SJSA1 (cell line): Measurements from ENCODE around the gene ENG. TPM values are rescaled to one million over a fixed set of nuclear protein-coding genes. Genes with fewer than 3 reads are reported as not detected.
"Not testable (repeated sequence)": the region's sequence is repeated elsewhere in the genome, so short reads cannot be mapped to it uniquely, and the experiment has no call there.

Experiments used
- DNase-seq, 2 experiments: peaks; one replicate each; pipeline ENCODE4 v3.0.0-alpha.2; 2015 to 2020; ENCODE audit warnings: low spot score in 2 of 2, low read depth in 1 of 2
- H3K27ac ChIP-seq: fragments of 250-450 bp; sonication (Bioruptor Pico); 2 replicates; pipeline ENCODE4 v1.5.1; 2020; ENCODE audit warnings: mild to moderate bottlenecking, moderate library complexity
- H3K27me3 ChIP-seq: fragments of 250-450 bp; sonication (Bioruptor Pico); replicated peaks from 2 replicates; pipeline ENCODE4 v1.5.1; 2020; ENCODE audit warnings: mild to moderate bottlenecking, moderate library complexity
- H3K36me3 ChIP-seq: fragments of 250-450 bp; sonication (Bioruptor Pico); 2 replicates; pipeline ENCODE4 v1.5.1; 2020; ENCODE audit warnings: mild to moderate bottlenecking
- H3K4me1 ChIP-seq: fragments of 250-450 bp; sonication (Bioruptor Pico); replicated peaks from 2 replicates; pipeline ENCODE4 v1.6.1; 2021; ENCODE audit warnings: mild to moderate bottlenecking
- H3K4me3 ChIP-seq: fragments of 250-450 bp; sonication (Bioruptor Pico); 2 replicates; pipeline ENCODE4 v1.5.1; 2020; ENCODE audit warnings: mild to moderate bottlenecking
- H3K9me3 ChIP-seq: fragments of 250-450 bp; sonication (Bioruptor Pico); replicated peaks from 2 replicates; pipeline ENCODE4 v1.5.1; 2020; ENCODE audit warnings: mild to moderate bottlenecking
- total RNA-seq: library from RNA; depleted of rRNA; stranded (reverse); fragments of >200 nt; shearing (Covaris generic); gene quantifications from 2 replicates; pipeline ENCODE4 v1.2.3, GENCODE V29; 2014

ENG gene
- total RNA-seq, 1 experiment from 2014 or later: 8.7 TPM

GRCh38 chr9:127785933-127786772 lies 68.3 kb downstream of the ENG start, which contains the start of gene CDK9:
TSS of gene CDK9 (plus strand) at chr9:127786034. CDS start at chr9:127786149, 115 bp downstream.
- H3K9me3 ChIP-seq: no peaks in the 10 kb centered on the region
- DNase-seq: peak; percentile 84 to 89
- peaks cover 8% of the 10 kb centered on the region for H3K4me1 ChIP-seq
- peak within 1 kb of the TSS; percentile 83 for H3K27ac ChIP-seq
- H3K4me3 ChIP-seq: peak within 1 kb of the TSS; percentile 99
- no peaks in the 10 kb centered on the region for H3K27me3 ChIP-seq
- H3K36me3 ChIP-seq: peaks cover 54% of the 10 kb centered on the region

- peak; percentile 81 to 83 for DNase-seq
- Histone ChIP-seq H3K36me3 (peaks cover 45% of the 10 kb centered on the region), H3K27me3 (no peaks in the 10 kb centered on the region), H3K4me1 (peaks cover 8% of the 10 kb centered on the region), H3K27ac (no peak overlapping the region; the same call in 1 of the 2 replicates), H3K9me3 (no peaks in the 10 kb centered on the region), H3K4me3 (peak overlapping the region; percentile 99)
These were observed 69.2 kb downstream of the ENG start for GRCh38 chr9:127785023-127785932.

GRCh38 chr9:127783111-127784008 lies 71.1 kb downstream of the ENG start:
- Histone ChIP-seq H3K36me3 (peaks cover 26% of the 10 kb centered on the region), H3K27me3 (no peaks in the 10 kb centered on the region), H3K4me1 (peaks cover 8% of the 10 kb centered on the region), H3K4me3 (no peak overlapping the region), H3K9me3 (no peaks in the 10 kb centered on the region), H3K27ac (no peak overlapping the region)
- no peak for DNase-seq

GRCh38 chr9:127781806-127782205 lies 72.7 kb downstream of the ENG start:
- DNase-seq: no peak
- Histone ChIP-seq H3K9me3 (no peaks in the 10 kb centered on the region), H3K27ac (no peak overlapping the region), H3K36me3 (peaks cover 10% of the 10 kb centered on the region), H3K27me3 (no peaks in the 10 kb centered on the region), H3K4me1 (peaks cover 4% of the 10 kb centered on the region; the same call in 1 of the 2 replicates), H3K4me3 (no peak overlapping the region)

GRCh38 chr9:127780909-127781308 lies 73.5 kb downstream of the ENG start:
- DNase-seq, H3K36me3 ChIP-seq, H3K27ac ChIP-seq, H3K27me3 ChIP-seq, H3K9me3 ChIP-seq, H3K4me1 ChIP-seq, H3K4me3 ChIP-seq: not testable (repeated sequence)

- no peaks in the 10 kb centered on the region for H3K9me3 ChIP-seq
- no peak for DNase-seq
- H3K36me3 ChIP-seq: no peaks in the 10 kb centered on the region
- H3K27me3 ChIP-seq: no peaks in the 10 kb centered on the region
- no peak overlapping the region for H3K4me3 ChIP-seq
- H3K4me1 ChIP-seq: peaks cover 4% of the 10 kb centered on the region; the same call in 1 of the 2 replicates
- no peak overlapping the region for H3K27ac ChIP-seq
These were observed 74.2 kb downstream of the ENG start for GRCh38 chr9:127780126-127780885.

GRCh38 chr9:127779136-127779981 lies 75.1 kb downstream of the ENG start:
- no peaks in the 10 kb centered on the region for H3K27me3 ChIP-seq
- H3K4me1 ChIP-seq: no peaks in the 10 kb centered on the region
- no peak overlapping the region for H3K27ac ChIP-seq
- H3K36me3 ChIP-seq: no peaks in the 10 kb centered on the region
- H3K4me3 ChIP-seq: no peak overlapping the region
- DNase-seq: no peak
- H3K9me3 ChIP-seq: no peaks in the 10 kb centered on the region

- H3K36me3 ChIP-seq: no peaks in the 10 kb centered on the region
- no peak within 1 kb of the TSS for H3K27ac ChIP-seq
- no peak for DNase-seq
- H3K9me3 ChIP-seq: no peaks in the 10 kb centered on the region
- H3K27me3 ChIP-seq: no peaks in the 10 kb centered on the region
- no peak within 1 kb of the TSS for H3K4me3 ChIP-seq
- no peaks in the 10 kb centered on the region for H3K4me1 ChIP-seq
These were observed 76.0 kb downstream of the ENG start, which contains the start of gene SH2D3C for GRCh38 chr9:127778280-127779135. TSS of gene SH2D3C (minus strand) at chr9:127778666. CDS start at chr9:127778627, 39 bp downstream.

GRCh38 chr9:127777368-127777980 lies 77.0 kb downstream of the ENG start:
- Histone ChIP-seq H3K9me3 (no peaks in the 10 kb centered on the region), H3K36me3 (no peaks in the 10 kb centered on the region), H3K4me3 (no peak overlapping the region), H3K27ac (no peak overlapping the region), H3K4me1 (no peaks in the 10 kb centered on the region), H3K27me3 (no peaks in the 10 kb centered on the region)
- DNase-seq: no peak

- Histone ChIP-seq H3K4me3 (no peak overlapping the region), H3K4me1 (no peaks in the 10 kb centered on the region), H3K27ac (no peak overlapping the region), H3K9me3 (no peaks in the 10 kb centered on the region), H3K36me3 (no peaks in the 10 kb centered on the region), H3K27me3 (no peaks in the 10 kb centered on the region)
- DNase-seq: no peak
These were observed 77.6 kb downstream of the ENG start for GRCh38 chr9:127776924-127777289.
